ENCODE measurements around the gene P2RY14.

P2RY14 gene

GRCh38 chr3:151216641-151217607, 61.4 kb downstream of the P2RY14 start:
- DNase-seq (ENCODE audit: low read depth): no peak
- no peak overlapping the region for H3K4me3 ChIP-seq (ENCODE audit: control insufficient read depth, low read depth, low read length)
- no peak for TF ChIP-seq CTCF (IDR thresholded peaks at IDR 0.05; ENCODE audit: control insufficient read depth, insufficient read depth, low read depth, low read length, missing control alignments)

GRCh38 chr3:151214459-151214858, 63.9 kb downstream of the P2RY14 start:
- TF ChIP-seq CTCF (IDR thresholded peaks at IDR 0.05; ENCODE audit: control insufficient read depth, insufficient read depth, low read depth, low read length, missing control alignments): no peak
- no peak overlapping the region for H3K4me3 ChIP-seq (ENCODE audit: control insufficient read depth, low read depth, low read length)
- DNase-seq (ENCODE audit: low read depth): no peak

GRCh38 chr3:151213881-151214280, 64.5 kb downstream of the P2RY14 start:
- H3K4me3 ChIP-seq (ENCODE audit: control insufficient read depth, low read depth, low read length): no peak overlapping the region
- DNase-seq (ENCODE audit: low read depth): no peak
- TF ChIP-seq CTCF (IDR thresholded peaks at IDR 0.05; ENCODE audit: control insufficient read depth, insufficient read depth, low read depth, low read length, missing control alignments): no peak

- H3K4me3 ChIP-seq (ENCODE audit: control insufficient read depth, low read depth, low read length): no peak overlapping the region
- TF ChIP-seq CTCF (IDR thresholded peaks at IDR 0.05; ENCODE audit: control insufficient read depth, insufficient read depth, low read depth, low read length, missing control alignments): no peak
- DNase-seq (ENCODE audit: low read depth): no peak
Measured at GRCh38 chr3:151213151-151213550, 65.2 kb downstream of the P2RY14 start.

GRCh38 chr3:151210676-151211381, 67.5 kb downstream of the P2RY14 start:
- no peak for DNase-seq (ENCODE audit: low read depth)
- H3K4me3 ChIP-seq (ENCODE audit: control insufficient read depth, low read depth, low read length): no peak overlapping the region
- TF ChIP-seq CTCF (IDR thresholded peaks at IDR 0.05; ENCODE audit: control insufficient read depth, insufficient read depth, low read depth, low read length, missing control alignments): no peak

GRCh38 chr3:151209654-151210053, 68.7 kb downstream of the P2RY14 start:
- no peak for TF ChIP-seq CTCF (IDR thresholded peaks at IDR 0.05; ENCODE audit: control insufficient read depth, insufficient read depth, low read depth, low read length, missing control alignments)
- DNase-seq (ENCODE audit: low read depth): no peak
- H3K4me3 ChIP-seq (ENCODE audit: control insufficient read depth, low read depth, low read length): no peak overlapping the region
